Cerebellar nuclear complex (tissue), 1 donor: Measurements from ENCODE around the gene USH2A.

Source experiments
- DNase-seq, 2 experiments: peaks; one replicate each; lab custom pipeline; 2025; lab: John Stamatoyannopoulos, UW

Gene USH2A

GRCh38 chr1:215645861-215646260 is 777.4 kb downstream of the USH2A start:
- DNase-seq = no peak

GRCh38 chr1:215645182-215645581 is 778.1 kb downstream of the USH2A start:
- no peak for DNase-seq

GRCh38 chr1:215643592-215644321 is 779.5 kb downstream of the USH2A start:
- no peak for DNase-seq

GRCh38 chr1:215640429-215641148 is 782.7 kb downstream of the USH2A start:
- DNase-seq = no peak

GRCh38 chr1:215637041-215637573 is 786.1 kb downstream of the USH2A start:
- no peak for DNase-seq

GRCh38 chr1:215636258-215636965 is 786.8 kb downstream of the USH2A start:
- DNase-seq = no peak

GRCh38 chr1:215635827-215636226 is 787.4 kb downstream of the USH2A start:
- DNase-seq = no peak

- DNase-seq = no peak
These were observed 791.8 kb downstream of the USH2A start for GRCh38 chr1:215631489-215631888.

GRCh38 chr1:215631040-215631439 is 792.2 kb downstream of the USH2A start:
- no peak for DNase-seq

GRCh38 chr1:215625949-215626348 is 797.3 kb downstream of the USH2A start:
- DNase-seq = no peak

- no peak for DNase-seq
These were observed 800.1 kb downstream of the USH2A start for GRCh38 chr1:215623162-215623561.

- DNase-seq = no peak
These were observed 805.3 kb downstream of the USH2A start for GRCh38 chr1:215617979-215618378.

GRCh38 chr1:215612391-215612790 is 810.9 kb downstream of the USH2A start:
- no peak for DNase-seq

GRCh38 chr1:215608646-215609045 is 814.6 kb downstream of the USH2A start:
- DNase-seq = no peak

GRCh38 chr1:215607412-215607811 is 815.8 kb downstream of the USH2A start:
- DNase-seq = no peak

GRCh38 chr1:215606564-215607168 is 816.6 kb downstream of the USH2A start:
- no peak for DNase-seq

GRCh38 chr1:215606036-215606435 is 817.2 kb downstream of the USH2A start:
- no peak for DNase-seq

- DNase-seq = no peak
These were observed 818.1 kb downstream of the USH2A start for GRCh38 chr1:215605011-215605621.

GRCh38 chr1:215603319-215603718 is 819.9 kb downstream of the USH2A start:
- no peak for DNase-seq

GRCh38 chr1:215601276-215601675 is 822.0 kb downstream of the USH2A start:
- DNase-seq = no peak

- no peak for DNase-seq
These were observed 822.4 kb downstream of the USH2A start for GRCh38 chr1:215600867-215601266.
